Inflammatory macrophage treated with lipopolysaccharide for 1 hour (primary cell): ENCODE data around the gene CMYA5.
"Not testable (repeated sequence)": the region's sequence is repeated elsewhere in the genome, so short reads cannot be mapped to it uniquely, and the experiment has no call there.

Experiments
- DNase-seq, 2 donors: peaks; one replicate each; pipeline ENCODE4 v3.0.0-alpha.2; 2020 to 2022

CMYA5 gene

GRCh38 chr5:79704553-79704952 lies 14.9 kb downstream of the CMYA5 start:
- DNase-seq: no peak

DNA sequence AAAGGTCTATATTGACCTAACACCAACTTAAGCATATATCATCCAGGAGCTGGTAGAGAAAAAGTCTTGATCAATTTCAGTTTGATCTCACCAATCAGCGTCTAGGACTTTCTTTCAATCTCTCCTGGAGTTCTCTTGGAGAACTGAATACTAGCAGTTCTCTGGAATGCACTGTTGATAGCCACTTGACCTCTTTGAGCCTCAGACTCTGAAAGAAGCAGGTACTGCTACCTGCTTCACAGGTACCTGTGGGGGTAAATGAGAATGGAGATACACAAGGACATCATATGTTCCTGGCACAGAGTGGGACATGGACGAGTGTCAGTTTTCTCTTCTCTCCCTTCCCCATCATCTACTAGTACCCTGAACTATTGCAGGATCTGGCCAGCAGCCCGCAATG lies 16.0 kb downstream of the CMYA5 start:
- no peak for DNase-seq

DNA sequence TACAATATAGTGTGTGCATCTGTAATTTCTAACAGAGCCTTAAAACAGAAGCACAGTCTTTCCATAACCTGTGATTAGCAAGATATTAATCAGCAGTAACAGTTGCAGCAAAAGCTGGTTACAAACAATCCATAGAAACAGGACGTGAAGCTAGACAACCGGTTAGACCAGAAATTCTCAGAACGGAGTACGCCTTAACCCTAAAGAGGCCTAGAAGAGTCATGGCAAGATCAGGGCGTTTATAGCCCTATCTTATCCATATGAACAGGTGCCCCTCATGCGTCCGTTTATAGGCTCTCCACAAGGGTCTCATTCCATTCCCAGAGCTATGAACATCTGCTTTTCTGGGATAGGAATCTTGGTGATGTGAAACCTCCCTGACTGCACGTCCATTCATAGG lies 16.7 kb downstream of the CMYA5 start:
- DNase-seq: not testable (repeated sequence)

DNA sequence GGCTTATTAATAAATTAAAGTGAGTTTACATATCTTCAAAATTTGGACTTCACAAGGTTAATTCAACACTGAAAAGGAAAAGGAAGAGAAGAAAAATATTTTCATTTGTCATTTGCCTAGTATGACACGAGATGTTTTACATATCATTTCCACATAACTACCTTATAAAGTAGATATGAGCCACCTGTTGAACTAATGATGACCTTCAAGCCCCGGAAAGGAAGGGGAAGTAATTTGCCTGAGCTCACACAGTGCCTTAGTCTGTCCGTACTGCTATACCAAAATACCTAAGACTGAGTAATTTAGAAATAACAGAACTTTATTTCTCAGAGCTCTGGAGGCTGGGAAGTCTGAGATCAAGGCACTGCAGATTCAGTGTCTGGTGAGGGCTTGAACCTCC lies 17.9 kb downstream of the CMYA5 start:
- no peak for DNase-seq

GRCh38 chr5:79712741-79713140 lies 23.1 kb downstream of the CMYA5 start:
- no peak for DNase-seq

DNA sequence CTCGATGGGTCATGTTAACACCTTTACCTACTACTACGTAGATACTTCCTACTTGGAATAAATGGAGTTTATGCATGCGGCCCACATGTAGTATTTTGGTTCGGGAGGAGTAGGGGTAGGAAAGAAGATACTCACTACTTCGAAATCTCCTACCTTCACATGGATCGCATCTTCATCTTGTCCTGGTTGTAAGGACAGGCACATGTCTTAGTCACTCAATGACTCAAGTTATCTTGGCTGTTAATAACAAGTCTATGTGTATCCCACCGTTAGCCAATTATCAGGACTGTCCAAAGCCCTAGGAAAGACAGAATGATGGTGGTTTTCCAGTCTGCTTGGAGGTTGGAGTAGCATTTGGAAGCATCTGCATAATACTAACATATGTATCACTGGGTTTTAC lies 24.1 kb downstream of the CMYA5 start:
- no peak for DNase-seq

DNA sequence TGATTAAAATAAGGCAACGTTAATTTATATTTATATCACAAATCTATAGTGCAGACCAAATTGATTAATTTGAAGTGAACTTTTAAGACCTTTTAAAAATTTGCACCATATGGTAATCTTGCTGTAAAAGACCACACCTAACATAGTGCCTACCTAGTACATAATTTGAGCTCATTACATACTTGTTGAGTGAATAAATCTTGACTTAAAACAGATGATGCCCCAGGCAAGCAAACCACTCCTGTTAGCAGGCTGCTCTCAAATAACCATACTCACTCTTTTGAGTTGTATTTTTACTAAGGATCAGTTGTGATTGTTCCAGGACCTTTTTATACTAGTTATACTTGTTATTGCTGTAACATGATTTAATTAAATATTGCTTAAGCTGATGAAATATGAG lies 27.2 kb downstream of the CMYA5 start:
- DNase-seq: no peak

- DNase-seq: no peak
Measured at GRCh38 chr5:79720096-79720495, 30.5 kb downstream of the CMYA5 start.

GRCh38 chr5:79727451-79728355 lies 38.1 kb downstream of the CMYA5 start:
- DNase-seq: no peak

DNA sequence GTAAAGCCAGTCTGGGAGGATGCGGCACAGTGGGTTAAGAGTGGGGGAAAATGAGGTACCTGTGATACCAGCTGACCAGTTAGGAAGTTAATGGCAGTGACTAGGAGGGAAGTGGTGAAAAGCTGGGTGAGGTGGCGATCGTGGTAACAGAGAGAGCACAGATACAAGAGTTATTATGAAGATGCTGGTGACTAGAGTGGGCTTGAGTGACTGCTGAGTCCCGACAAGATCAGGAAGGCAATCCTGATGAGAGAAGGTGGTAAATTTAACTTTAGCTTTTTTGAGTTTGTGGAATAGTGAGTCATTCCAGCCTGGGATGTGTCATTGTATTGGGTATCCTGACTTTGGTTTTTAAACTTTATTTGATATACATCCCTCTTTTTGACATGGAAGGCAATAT lies 38.8 kb downstream of the CMYA5 start:
- DNase-seq: no peak

DNA sequence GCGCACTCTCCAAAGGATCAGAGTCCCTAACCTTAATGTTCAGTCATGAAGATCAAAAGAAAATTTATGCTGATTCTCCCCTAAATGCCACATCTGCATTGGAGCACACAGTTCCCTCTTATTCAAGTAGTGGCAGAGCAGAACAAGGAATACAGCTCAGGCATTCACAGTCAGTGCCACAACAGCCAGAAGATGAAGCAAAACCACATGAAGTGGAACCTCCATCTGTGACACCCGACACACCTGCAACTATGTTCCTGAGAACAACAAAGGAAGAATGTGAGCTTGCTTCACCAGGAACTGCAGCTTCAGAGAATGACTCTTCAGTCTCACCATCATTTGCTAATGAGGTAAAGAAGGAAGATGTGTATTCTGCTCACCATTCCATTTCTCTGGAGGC lies 40.0 kb downstream of the CMYA5 start:
- DNase-seq: no peak

DNA sequence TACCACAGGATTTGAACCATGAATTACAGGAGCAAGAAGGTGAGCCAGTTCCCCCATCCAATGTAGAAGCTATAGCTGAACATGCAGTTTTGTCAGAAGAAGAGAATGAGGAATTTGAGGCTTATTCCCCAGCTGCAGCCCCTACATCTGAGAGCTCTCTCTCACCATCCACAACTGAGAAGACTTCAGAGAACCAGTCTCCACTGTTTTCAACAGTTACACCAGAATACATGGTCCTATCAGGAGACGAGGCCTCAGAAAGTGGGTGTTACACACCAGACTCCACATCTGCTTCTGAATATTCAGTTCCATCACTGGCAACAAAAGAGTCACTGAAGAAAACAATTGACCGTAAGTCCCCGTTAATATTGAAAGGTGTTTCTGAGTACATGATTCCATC lies 40.9 kb downstream of the CMYA5 start:
- DNase-seq: no peak

GRCh38 chr5:79731775-79732174 lies 42.1 kb downstream of the CMYA5 start:
- DNase-seq: no peak

DNA sequence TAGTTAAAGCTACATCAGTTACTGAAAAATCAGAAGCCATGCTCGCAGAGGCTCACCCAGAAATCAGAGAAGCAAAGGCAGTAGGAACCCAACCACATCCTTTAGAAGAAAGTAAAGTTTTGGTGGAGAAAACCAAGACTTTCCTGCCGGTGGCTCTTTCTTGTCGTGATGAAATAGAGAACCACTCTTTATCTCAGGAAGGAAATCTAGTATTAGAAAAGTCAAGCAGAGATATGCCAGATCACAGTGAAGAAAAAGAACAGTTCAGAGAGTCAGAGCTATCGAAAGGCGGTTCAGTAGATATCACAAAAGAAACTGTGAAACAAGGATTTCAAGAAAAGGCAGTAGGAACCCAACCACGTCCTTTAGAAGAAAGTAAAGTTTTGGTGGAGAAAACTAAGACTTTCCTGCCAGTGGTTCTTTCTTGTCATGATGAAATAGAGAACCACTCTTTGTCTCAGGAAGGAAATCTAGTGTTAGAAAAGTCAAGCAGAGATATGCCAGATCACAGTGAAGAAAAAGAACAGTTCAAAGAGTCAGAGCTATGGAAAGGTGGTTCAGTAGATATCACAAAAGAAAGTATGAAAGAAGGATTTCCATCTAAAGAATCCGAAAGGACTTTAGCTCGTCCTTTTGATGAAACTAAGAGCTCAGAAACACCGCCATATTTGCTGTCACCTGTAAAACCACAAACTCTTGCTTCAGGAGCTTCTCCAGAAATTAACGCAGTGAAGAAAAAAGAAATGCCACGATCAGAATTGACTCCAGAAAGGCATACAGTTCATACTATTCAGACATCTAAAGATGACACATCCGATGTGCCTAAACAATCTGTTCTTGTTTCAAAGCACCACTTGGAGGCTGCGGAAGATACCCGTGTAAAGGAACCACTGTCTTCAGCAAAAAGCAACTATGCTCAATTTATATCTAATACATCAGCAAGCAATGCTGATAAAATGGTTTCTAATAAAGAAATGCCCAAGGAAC lies 47.2 kb downstream of the CMYA5 start:
- DNase-seq: no peak

- no peak for DNase-seq
Measured at GRCh38 chr5:79738349-79738748, 48.7 kb downstream of the CMYA5 start.

DNA sequence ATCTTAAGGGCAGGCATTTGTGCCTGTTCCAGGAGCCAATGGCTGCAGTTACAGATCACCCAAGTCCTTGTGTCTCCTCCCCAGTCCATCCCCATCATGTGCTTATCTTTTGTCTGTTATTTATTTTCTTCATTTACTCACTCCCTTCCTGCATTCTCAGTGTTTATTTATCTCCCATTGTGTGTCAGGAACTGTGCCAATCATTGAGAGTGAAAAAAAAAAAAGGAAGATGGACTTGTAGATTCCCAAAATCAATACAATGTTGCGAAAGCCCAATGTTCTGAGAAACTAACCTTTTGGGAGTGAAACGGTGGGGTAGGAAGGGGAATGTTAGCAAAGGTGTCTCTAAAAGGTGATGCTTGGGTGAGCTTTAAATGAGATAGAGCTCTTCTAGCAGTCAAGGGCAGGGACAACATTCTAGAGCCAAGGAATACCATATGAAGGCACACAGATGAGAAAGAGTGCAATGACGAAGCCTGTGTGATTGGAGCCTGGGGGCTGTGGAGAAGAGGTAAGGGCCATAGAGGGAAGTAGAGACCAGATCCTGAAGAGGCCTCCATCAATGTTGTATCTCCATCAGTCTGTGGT lies 53.0 kb downstream of the CMYA5 start:
- DNase-seq: no peak

- DNase-seq: no peak
Measured at GRCh38 chr5:79743846-79744605, 54.4 kb downstream of the CMYA5 start.

DNA sequence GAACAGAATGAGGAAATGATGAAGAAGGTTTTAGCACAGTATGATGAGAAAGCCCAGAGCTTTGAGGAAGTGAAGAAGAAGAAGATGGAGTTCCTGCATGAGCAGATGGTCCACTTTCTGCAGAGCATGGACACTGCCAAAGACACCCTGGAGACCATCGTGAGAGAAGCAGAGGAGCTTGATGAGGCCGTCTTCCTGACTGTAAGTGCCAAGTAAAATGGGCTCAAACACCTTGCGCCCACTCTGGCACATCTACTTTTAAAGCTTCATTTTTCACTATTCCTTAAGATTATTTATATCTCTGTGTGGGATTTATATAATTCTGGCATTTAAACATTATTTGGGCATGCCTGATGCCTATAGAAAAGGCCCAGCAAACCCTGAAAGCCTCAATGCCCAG lies 55.6 kb downstream of the CMYA5 start:
- DNase-seq: no peak

GRCh38 chr5:79746642-79747569 lies 57.3 kb downstream of the CMYA5 start:
- no peak for DNase-seq

GRCh38 chr5:79750611-79751510 lies 61.2 kb downstream of the CMYA5 start:
- DNase-seq: no peak
